Measurements from ENCODE around the gene LEFTY2. TPM values are rescaled to one million over a fixed set of nuclear protein-coding genes. Genes with fewer than 3 reads are reported as not detected.
"Not testable (repeated sequence)": the region's sequence is repeated elsewhere in the genome, so short reads cannot be mapped to it uniquely, and the experiment has no call there.

The LEFTY2 gene
- total RNA-seq, 4 donors from 2014 or later: 0.55 to 28.7 (median 24.5) TPM; not detected in 1

DNA sequence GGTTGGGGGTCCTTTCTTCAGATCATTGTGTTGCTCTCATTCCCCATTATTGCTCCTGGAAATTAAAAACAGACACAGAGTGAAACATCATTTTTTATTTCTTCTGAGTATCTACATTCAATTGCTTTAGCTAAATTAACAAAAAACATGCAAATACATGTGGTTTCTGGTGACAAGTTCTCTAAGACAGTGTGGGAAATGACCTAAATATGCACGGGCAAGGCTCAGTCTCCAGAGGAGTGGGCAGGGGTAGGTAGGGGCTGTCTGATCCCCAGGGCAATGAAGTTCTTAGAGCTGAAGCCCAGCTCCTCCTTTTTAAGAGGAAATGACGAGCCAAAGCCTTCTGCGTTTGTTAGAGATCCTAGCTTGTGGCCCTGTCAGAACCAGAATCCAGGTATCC, 4.5 kb downstream of the LEFTY2 start:
- in situ Hi-C loops (cut with MboI; ENCODE audit: low pct_ligation_motif_present in 1 of 4, low pct_unique_long_range_greater_than_20kb in 1 of 4, low sequenced_read_pairs in 3 of 4): no loop called here
- Histone ChIP-seq H3K4me3 (no peak overlapping the region), H3K27me3 (no peaks in the 10 kb centered on the region), H3K36me3 (no peaks in the 10 kb centered on the region), H3K27ac (no peak overlapping the region), H3K4me1 (peaks cover 5 to 9% (median 8%) of the 10 kb centered on the region in 4 donors), H3K9me3 (no peaks in the 10 kb centered on the region)
- TF ChIP-seq POLR2A (IDR thresholded peaks at IDR 0.05) (no peak), POLR2AphosphoS5 (IDR thresholded peaks at IDR 0.05) (no peak), EP300 (IDR thresholded peaks at IDR 0.05; ENCODE audit: low read depth) (no peak)
- TF ChIP-seq, protein P1, sequence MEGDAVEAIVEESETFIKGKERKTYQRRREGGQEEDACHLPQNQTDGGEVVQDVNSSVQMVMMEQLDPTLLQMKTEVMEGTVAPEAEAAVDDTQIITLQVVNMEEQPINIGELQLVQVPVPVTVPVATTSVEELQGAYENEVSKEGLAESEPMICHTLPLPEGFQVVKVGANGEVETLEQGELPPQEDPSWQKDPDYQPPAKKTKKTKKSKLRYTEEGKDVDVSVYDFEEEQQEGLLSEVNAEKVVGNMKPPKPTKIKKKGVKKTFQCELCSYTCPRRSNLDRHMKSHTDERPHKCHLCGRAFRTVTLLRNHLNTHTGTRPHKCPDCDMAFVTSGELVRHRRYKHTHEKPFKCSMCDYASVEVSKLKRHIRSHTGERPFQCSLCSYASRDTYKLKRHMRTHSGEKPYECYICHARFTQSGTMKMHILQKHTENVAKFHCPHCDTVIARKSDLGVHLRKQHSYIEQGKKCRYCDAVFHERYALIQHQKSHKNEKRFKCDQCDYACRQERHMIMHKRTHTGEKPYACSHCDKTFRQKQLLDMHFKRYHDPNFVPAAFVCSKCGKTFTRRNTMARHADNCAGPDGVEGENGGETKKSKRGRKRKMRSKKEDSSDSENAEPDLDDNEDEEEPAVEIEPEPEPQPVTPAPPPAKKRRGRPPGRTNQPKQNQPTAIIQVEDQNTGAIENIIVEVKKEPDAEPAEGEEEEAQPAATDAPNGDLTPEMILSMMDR (IDR thresholded peaks at IDR 0.05): no peak
- intact Hi-C loops (cut with DNase I; ENCODE audit: low total_unique reads): no loop called here
- WGBS, 2 donors (ENCODE audit: low coverage in 1 of 2): 58 to 69% methylated on average over 2 to 3 of the region's 3 CpGs
- DNase-seq: no peak

DNA sequence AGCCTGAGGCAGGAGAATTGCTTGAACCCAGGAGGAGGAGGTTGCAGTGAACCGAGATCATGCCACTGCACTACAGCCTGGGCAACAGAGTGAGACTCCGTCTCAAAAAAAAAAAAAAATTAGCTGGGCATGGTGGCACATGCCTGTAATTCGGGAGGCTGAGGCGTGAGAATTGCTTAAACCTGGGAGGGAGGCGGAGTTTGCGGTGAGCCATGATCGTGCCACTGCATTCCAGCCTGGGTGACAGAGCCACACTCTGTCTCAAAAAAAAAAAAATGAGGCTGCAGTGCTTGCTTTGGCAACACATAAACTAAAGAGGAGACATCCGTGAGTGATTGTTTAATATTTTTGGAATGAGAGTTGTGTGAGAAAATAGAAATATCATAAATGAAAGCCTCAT, 4.9 kb downstream of the LEFTY2 start:
- H3K36me3 ChIP-seq; DNase-seq; H3K27ac ChIP-seq; H3K27me3 ChIP-seq; in situ Hi-C loops (cut with MboI; ENCODE audit: low pct_ligation_motif_present in 1 of 4, low pct_unique_long_range_greater_than_20kb in 1 of 4, low sequenced_read_pairs in 3 of 4); H3K4me1 ChIP-seq; H3K9me3 ChIP-seq; H3K4me3 ChIP-seq; intact Hi-C loops (cut with DNase I; ENCODE audit: low total_unique reads): not testable (repeated sequence)
- WGBS, 2 donors (ENCODE audit: low coverage in 1 of 2): 82 to 87% methylated on average over 7 to 8 of the region's 8 CpGs

DNA sequence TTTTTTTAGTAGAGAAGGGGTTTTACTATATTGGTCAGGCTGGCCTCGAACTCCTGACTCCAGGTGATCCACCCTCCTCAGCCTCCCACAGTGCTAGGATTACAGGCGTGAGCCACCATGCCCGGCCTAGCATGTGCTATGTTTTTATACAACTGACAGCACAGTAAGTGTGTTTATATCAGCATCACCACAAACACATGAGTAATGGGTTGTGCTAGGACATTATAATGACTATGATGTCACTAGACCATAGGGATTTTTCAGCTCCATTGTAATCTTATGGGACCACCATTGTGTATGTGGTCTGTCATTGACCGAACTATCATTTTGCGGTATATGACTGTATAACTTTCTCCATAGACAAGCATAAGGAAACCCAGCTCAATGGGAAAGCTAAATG, 6.3 kb downstream of the LEFTY2 start:
- WGBS, 2 donors (ENCODE audit: low coverage in 1 of 2): 91 to 100% methylated on average over 2 to 5 of the region's 5 CpGs
- H3K4me3 ChIP-seq: no peak overlapping the region
- H3K27me3 ChIP-seq: no peaks in the 10 kb centered on the region
- DNase-seq: no peak
- no peaks in the 10 kb centered on the region for H3K9me3 ChIP-seq
- no peak for TF ChIP-seq POLR2A (IDR thresholded peaks at IDR 0.05)
- TF ChIP-seq POLR2AphosphoS5 (IDR thresholded peaks at IDR 0.05): no peak
- TF ChIP-seq, protein P1 (IDR thresholded peaks at IDR 0.05): no peak
- TF ChIP-seq EP300 (IDR thresholded peaks at IDR 0.05; ENCODE audit: low read depth): no peak
- H3K27ac ChIP-seq: no peak overlapping the region
- in situ Hi-C loops (cut with MboI; ENCODE audit: low pct_ligation_motif_present in 1 of 4, low pct_unique_long_range_greater_than_20kb in 1 of 4, low sequenced_read_pairs in 3 of 4) (no loop called here), intact Hi-C loops (cut with DNase I; ENCODE audit: low total_unique reads) (no loop called here)
- H3K4me1 ChIP-seq: no peaks in the 10 kb centered on the region
- H3K36me3 ChIP-seq: no peaks in the 10 kb centered on the region

DNA sequence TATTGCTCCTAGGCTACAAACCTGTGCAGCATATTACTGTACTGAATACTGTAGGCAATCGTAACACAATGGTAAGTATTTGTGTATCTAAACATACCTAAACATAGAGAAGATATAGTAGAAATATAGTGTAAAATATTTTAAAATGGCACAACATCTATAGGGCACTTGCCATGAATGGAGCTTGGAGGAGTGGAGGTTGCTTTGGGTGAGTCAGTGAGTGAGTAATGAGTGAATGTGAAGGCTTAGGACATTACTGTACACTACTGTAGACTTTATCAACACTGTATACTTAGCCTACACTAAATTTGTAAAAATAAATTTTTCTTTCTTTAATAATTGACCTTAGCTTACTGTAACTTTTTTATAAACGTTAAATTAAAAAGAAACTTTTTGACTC, 7.9 kb downstream of the LEFTY2 start:
- no peak overlapping the region for H3K4me3 ChIP-seq
- no peak overlapping the region for H3K27ac ChIP-seq
- TF ChIP-seq POLR2A (IDR thresholded peaks at IDR 0.05): no peak
- TF ChIP-seq, protein P1 (IDR thresholded peaks at IDR 0.05): no peak
- no peaks in the 10 kb centered on the region for H3K36me3 ChIP-seq
- intact Hi-C loops (cut with DNase I; ENCODE audit: low total_unique reads): no loop called here
- no peaks in the 10 kb centered on the region for H3K27me3 ChIP-seq
- in situ Hi-C loops (cut with MboI; ENCODE audit: low pct_ligation_motif_present in 1 of 4, low pct_unique_long_range_greater_than_20kb in 1 of 4, low sequenced_read_pairs in 3 of 4): no loop called here
- no peaks in the 10 kb centered on the region for H3K9me3 ChIP-seq
- no peak for DNase-seq
- WGBS, 2 donors (ENCODE audit: low coverage in 1 of 2): 87 to 95% methylated on average over 2 of the region's 2 CpGs
- H3K4me1 ChIP-seq: no peaks in the 10 kb centered on the region

DNA sequence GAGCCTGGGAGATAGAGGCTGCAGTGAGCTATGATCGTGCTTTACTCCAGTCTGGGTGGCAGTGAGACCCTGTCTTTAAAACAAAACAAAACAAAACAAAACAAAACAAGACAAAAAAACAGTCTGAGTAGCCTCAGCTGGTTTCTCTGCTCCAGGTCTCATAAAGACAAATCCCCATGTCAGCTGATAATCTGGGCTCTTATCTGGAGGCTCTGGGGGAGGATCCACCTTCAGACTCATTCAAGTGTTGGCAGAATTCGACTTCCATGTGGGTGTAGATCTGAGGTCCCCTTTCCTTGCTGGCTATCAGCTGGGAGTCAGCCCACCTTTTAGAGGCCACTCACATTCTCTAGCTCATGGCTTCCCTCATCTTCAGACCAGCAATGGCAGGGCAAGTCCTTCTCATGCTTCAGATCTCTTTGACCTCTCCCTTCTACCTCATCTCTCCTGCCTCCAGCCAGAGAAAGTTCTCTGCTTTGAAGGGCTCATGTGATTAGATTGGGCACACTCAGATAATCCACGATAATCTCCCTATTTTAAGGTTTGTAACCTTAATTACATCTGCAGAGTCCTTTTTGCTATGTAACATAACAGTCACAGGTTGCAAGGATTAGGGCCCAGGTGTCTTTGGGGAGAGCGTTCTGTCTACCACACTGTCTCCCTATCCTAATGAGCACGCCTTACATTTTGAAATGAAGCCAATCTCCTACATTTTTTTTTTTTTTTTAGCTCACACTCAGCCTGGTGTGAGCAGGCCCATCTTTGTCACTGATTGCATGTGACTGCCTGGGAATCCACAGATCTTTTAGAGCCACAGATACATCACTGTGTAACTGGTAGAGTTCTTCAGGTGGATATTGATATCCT, 9.5 kb downstream of the LEFTY2 start:
- intact Hi-C loops (cut with DNase I; ENCODE audit: low total_unique reads): no loop called here
- 75 to 90% methylated on average over 3 to 5 of the region's 5 CpGs for WGBS, 2 donors (ENCODE audit: low coverage in 1 of 2)
- TF ChIP-seq POLR2A (IDR thresholded peaks at IDR 0.05) (no peak), POLR2AphosphoS5 (IDR thresholded peaks at IDR 0.05) (no peak), EP300 (IDR thresholded peaks at IDR 0.05; ENCODE audit: low read depth) (no peak)
- TF ChIP-seq, protein P1 (IDR thresholded peaks at IDR 0.05): no peak

More for the DNA sequence above, 9.5 kb downstream of the LEFTY2 start:
- Histone ChIP-seq H3K4me1 (no peaks in the 10 kb centered on the region), H3K27me3 (no peaks in the 10 kb centered on the region), H3K4me3 (no peak overlapping the region), H3K9me3 (no peaks in the 10 kb centered on the region), H3K27ac (no peak overlapping the region), H3K36me3 (no peaks in the 10 kb centered on the region)
- in situ Hi-C loops (cut with MboI; ENCODE audit: low pct_ligation_motif_present in 1 of 4, low pct_unique_long_range_greater_than_20kb in 1 of 4, low sequenced_read_pairs in 3 of 4): no loop called here
- DNase-seq: no peak
